ENCODE data around the gene STAMBPL1.
"Not testable (repeated sequence)": the region's sequence is repeated elsewhere in the genome, so short reads cannot be mapped to it uniquely, and the experiment has no call there.

STAMBPL1 gene

DNA sequence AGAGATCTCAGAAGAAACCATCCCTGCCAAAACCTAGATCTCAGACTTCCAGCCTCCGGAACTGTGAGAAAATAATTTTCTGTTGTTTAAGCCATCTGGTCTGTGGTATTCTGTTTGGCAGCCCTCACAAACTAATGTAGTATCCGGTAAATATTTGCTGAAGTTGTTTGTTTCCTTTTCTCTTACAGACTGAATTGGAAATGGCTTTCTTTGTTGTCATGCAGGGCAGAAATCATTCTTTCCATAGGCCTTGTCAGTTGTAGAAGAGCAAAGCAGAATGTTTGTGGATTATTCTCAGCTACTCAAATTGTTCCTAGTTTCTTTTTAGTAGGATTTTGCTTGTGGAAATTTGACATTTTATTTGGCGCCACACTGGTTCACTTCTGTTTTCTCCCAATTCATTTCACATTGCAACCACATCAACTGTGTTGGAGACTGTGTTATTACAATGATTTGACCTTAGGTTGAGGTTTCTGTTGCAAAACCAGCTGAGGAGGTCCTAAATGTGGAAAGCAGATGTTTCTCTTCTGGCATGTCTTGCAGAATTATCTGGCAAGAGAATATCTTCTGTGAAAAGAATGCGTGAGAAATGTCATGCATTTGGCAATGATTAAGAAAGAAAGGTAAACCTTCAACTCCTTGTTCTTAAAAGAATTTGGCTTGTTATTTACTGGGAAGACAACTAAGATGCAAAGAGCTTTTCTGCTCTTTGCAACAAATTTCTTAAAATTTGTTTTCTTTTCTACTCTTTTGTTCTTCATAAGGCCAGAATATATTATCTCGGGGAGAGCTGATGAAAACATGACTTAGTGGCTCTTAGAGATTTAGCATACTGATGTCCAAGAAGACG lies 46.7 kb downstream of the STAMBPL1 start:
- no peak for DNase-seq

DNA sequence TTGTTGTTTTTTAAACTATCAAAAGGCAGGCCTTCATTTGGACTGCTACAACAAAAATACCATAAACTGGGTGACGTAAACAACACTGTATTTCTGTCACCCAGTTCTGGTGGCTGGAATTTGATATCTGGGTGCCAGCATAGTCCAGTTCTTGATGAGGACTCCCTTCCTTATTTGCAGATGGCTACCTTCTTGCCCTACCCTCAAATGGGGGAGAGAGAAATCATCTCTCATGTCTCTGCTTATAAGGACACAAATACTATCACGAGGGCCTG lies 47.3 kb downstream of the STAMBPL1 start:
- DNase-seq = no peak

DNA sequence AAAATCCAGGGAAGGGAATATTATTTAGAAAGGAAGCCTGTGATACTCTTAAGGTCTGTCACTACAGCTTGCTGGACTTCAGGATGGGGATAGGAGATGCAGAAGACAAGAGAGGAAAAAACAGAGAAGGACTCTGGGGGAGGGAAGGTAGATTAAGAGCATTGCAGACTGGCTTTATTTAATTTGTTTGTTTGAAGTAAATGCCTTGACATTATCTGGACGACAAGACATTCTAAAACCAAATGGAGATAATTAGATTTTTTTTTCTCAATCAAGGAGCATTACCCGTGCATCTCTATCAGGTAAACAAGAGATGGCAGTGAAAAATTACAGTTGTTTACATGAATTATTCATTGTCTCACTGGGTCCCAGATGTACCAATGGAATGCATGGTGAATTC lies 48.2 kb downstream of the STAMBPL1 start:
- DNase-seq = no peak

DNA sequence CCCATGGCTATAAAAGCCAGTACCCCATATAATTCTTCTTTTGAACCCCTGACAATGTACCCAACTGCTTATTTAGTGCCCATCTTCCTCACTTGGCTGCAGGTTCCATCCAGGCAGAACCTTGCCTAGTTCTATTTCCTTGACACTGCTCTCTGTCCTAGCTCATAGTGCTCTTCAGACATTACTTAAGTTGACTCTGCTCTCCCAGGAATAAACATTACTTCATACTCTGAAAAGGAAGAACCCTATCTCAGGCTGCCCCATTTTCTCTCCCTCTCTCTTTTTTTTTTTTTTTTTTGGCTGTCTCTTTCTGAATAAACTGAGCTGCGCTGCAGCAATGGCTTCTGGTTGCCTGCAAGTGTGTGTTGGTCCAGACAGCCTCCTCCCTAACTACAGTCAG lies 51.5 kb downstream of the STAMBPL1 start:
- no peak for DNase-seq

DNA sequence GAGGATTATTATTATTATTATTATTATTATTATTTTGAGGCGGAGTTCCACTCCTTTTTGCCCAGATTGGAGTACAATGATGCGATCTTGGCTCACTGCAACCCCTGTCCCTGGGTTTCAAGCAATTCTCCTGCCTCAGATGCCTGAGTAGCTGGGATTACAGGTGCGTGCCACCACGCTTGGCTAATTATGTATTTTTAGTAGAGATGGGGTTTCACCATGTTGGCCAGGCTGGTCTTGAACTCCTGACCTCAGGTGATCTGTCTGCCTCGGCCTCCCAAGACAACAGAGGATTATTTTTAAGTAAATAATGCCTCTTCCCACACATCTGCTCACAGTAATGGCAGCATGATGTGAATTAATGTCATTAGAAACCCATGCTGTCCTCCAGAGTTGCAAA lies 52.0 kb downstream of the STAMBPL1 start:
- not testable (repeated sequence) for DNase-seq

DNA sequence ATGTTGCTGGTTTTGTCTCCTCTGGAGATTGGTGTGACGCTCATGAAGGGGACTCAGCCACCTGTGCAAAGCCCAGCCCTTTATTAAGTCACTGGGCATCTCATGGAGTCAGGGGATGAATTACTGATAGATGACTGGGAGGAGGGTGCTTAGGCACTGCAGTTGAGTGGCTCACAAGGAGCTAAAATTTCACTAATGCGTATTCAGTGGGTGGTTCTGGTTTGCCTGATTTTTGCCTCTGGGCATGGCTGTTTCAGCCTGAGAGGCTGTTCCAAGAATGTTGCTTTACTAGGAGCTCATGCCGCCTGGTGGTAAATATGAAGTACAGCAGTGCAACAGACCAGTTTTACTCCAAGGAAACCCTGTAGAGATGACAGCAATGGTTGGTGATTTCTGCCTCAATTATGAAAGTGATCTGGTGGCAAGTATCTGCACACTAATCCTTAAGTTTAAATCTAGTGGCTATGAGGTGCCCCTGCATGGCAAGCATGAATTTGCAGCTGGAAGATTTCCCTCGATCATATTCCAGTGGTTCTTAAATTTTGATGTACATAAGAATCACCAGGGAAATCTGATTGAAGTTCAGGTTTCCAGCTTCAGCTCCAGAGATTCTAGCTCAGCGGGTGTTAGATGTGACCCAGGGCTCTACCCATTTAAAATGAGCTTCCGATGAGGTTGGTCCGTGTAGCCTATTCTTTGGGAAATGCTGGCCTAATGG lies 52.7 kb downstream of the STAMBPL1 start:
- peak; percentile 35 for DNase-seq

DNA sequence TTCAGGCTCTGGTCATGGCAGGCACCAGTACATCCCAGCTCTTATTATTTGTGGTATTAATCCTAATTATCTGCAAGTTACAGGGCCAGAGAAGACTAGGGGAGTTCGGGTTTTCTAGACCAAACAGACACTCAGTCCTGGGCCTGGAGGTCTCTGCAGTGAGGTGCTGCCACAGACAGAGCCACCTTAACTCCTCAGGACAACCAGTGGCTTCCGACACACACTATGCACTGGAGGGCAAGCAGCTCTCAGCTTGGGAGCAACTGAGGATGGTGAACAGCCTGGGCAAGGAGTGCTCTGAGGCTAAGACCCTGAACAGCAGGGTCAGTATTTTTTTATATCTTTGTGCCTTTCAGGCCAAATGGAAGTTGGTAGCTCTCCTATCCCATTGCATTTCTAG lies 53.5 kb downstream of the STAMBPL1 start:
- DNase-seq = no peak

DNA sequence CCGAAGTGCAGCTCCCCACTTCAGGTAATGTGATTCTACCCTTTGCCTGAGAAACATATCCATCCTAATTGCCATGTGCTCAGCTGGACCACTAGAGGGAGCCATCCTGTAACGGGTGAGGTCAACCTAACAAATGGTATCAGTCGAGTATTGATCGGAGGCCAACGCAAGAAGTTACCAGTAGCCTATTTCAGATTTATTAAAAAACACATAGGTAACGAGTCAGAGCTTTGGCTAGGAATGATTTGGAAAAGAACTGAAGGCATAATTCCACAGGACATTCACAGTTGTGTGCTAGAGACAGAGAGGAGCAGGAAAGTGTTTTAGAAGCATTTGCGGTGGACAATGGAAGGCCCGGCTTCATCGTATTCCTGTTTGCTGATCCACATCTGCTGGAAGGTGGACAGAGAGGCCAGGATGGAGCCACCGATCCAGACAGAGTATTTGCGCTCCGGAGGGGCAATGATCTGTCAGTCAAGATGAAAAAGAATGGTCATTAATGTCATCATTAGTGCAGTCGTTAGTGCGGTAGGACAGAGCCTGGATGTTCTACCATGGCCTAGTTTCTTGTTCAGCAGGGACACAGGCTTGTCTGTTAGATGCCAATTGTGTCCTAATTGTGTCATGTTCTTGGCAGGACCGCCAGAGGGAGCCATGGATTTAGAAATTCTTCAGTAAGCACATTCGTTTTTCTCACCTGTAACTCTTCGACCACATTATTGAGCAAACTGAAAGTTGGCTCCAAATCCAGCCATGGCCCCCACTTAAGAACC lies 55.0 kb downstream of the STAMBPL1 start:
- DNase-seq = peak; percentile 68

DNA sequence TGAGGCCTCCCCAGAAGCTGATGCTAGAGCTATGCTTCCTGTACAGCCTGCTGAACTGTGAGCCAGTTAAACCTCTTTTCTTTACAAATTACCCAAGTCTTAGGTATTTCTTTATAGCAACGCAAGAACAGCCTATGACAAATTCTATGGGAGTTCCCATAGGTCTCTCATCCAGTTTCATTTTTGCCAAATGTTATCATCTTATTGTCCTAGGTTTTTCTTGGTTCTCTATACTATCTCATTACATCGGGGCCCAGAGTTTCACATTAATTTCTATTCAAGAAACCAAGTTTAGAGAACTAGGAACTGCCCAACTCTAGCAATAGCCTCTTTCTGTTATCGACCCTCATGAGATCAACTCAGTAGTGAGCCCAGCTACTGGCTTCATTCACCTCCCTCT lies 56.6 kb downstream of the STAMBPL1 start:
- no peak for DNase-seq

DNA sequence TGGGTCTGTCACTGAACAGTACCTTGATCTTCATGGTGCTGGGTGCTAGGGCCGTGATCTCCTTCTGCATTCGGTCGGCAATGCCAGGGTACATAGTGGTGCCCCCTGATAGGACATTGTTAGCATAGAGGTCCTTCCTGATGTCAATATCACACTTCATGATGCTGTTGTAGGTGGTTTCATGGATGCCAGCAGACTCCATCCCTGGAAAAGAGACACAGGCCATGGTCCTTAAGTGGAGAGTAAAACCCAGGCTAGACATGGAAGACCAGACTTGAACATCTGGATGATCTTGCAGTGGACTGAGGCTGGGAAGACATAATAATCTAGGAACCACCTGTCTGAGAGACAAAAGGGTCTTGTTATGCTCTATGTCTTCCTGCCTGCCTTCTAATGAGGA lies 58.0 kb downstream of the STAMBPL1 start:
- DNase-seq = no peak

DNA sequence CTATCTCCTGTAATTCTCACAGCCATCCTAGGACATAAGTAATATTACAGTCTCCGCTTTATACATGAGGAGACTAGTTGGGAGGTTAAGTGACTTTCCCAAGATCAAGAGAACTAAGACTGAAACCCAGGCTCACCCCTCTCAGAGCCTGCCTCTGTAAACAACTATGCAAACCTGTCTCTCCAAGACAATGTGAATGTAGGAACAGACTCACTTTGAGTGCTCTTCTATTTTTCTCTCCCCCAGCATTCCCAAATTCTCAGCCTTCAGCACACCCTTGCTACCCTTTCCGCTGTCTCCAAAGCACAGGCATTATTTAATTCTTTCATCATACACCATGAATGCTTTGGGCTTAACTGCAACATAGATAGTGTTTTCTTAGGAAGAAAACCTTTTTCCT lies 58.9 kb downstream of the STAMBPL1 start:
- DNase-seq = no peak

DNA sequence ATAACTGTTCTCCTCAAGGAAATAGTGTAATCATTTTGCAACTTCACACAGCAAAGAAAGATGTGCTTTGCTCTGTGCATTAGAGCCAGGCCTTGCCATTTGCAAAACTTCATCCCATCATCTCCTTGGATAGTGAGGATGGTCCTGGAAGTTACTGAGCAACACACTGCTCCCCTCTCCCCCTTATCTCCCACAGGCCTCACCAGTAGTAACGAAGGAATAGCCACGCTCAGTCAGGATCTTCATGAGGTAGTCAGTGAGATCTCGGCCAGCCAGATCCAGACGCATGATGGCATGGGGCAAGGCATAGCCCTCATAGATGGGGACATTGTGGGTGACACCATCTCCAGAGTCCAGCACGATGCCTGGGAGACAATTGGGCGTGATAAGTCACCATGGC lies 61.0 kb downstream of the STAMBPL1 start:
- no peak for DNase-seq

DNA sequence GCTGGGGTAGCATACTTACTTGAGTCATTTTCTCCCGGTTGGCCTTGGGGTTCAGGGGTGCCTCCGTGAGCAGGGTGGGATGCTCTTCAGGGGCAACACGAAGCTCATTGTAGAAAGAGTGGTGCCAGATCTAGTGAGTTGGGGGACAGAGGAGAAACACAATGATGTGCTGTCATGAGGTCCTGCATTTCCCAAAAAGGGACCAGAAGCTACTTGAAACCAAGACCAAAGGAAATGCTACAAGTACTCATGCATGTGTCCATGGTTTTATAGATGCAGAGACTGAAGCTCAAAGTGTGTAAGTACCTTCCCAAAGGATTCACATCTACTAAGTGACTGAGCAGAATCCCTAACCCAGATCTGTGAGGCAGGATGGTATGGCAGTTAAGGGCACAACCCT lies 63.7 kb downstream of the STAMBPL1 start:
- DNase-seq = no peak

DNA sequence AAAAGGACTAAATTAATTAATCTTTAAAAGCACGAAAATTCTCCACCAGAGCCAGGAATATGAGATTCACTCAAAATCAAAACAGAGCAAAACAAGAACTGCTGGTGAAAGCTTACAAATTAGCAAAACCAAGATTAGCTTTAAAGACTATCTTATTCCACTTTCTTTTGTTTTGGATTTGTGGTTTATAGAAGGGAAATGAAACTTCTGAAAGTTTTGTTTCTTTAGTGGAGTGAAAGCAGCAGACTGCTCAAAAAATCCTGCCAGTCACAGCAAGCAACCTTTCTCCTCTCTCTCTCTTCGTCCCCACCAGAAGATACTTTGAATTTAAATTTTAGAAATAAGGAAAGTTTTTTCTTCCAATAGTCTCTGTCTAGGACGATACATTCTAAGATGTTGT lies 64.8 kb downstream of the STAMBPL1 start:
- no peak for DNase-seq

DNA sequence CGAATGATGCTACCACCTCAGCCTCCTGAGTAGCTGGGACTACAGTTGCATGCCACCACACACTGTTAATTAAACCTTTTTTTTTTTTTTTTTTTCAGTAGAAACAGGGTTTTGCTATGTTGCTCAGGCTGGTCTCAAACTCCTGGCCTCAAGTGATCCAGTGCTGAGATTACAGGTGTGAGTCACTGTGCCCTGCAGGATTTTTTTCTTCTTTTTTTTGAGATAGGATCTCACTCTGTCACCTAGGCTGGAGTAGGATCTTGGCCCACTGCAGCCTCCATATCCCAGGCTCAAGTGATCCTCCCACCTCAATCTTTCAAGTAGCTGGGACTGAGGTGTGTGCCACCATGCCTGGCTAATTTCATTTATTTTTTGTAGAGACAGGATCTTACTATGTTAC lies 66.2 kb downstream of the STAMBPL1 start:
- DNase-seq = no peak

DNA sequence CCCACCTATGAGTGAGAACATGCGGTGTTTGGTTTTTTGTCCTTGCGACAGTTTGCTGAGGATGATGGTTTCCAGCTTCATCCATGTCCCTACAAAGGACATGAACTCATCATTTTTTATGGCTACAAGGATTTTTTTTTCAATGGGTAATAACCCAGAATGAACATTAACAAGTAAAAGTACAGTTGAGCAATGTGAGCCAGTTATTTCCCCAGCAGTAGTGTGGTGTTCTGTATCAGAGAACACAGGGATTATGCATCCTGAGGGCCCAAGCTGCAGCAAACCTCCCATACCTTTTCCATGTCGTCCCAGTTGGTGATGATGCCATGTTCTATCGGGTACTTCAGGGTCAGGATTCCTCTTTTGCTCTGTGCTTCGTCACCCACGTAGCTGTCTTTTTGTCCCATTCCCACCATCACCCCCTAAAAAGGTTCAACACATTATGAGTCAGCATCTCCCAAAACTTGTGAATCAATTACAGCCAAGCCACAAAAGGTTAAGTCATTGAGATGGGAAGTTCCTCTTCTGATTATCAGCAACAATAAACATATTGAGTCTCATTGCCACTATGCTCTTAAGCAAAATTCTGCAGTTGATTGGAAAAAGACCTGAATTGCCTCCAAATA lies 67.0 kb downstream of the STAMBPL1 start:
- DNase-seq = no peak

DNA sequence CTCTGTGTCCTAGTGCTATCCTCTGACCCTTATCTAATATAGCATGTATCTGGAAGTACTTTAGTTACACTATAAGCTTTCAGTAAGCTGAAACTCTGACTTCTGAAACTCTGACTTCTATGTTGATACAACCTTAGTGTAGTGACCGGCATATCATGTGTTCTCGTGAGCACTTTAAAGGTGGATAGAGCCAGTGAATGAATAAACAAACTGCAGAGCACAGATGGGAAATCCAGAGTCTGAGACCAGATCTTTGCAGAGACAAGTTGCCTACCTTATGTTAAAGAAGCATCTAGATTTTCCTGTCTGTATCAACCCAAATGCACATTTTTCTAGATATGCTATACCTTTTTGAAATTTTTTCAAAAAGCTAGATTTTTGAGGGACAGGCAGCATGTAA lies 69.0 kb downstream of the STAMBPL1 start:
- DNase-seq = no peak

DNA sequence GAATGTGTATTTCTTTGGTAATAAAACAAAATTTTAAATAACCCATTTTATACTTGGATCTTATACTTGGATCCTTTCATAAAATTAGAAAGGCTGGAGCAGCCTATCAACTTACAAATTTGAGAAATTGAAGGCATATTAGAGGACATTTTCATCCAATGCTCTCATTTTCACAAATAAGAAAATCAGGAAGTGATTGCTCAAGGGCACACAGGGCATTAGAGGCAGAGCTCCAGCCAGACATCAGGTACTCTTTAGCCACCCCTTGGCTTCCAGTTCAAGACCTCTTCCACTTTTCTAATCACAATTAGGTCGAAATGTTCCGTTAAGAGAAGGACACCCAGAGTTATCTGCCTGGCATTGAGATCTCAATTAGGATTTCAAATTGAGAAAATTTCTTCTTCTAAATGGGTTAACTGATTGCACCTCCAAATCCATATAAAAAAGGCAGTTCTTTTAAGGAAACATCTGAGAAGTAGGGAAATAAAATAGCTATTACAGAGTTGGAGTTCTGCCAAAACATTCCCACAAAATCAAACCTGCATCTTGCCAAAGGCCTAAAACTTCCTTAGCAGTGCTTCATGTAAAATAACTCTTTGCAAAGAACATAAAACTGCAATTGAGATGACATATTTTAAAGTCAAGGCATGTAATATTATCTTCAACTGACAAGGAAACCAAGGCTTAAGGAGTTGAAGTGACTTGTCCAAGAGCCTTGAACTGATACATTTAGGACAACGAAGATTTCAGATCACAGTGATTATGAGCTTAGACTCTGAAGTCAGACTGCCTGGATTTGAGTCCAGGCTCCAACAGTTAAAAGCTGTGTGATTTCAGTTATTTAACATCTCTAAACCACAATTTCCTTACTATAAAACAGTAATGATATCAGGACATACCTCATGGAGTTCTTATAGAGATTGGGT lies 70.1 kb downstream of the STAMBPL1 start:
- no peak for DNase-seq

DNA sequence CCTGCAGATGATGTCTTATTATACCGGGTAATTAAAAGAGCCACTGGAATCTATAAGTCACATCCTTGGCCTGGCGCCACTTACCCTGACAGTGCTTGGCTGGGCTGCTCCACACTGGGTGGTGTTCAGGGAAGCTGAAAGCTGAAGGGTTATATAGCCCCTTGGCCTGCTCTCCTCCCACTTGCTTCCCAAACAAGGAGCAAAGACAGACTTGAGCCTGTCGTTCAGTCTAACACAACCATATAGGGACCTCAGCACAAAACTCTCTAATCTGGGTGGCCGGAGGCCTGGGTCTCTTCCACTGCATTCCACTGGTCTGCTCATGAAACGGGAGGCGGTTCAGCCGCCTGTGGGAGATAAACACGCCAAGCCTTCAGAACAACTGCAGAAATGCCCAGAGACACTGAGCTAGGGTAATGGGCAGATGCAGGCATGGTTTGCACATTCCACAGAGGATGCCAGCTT lies 72.6 kb downstream of the STAMBPL1 start, which contains the start of gene ACTA2:
Gene ACTA2, minus strand, starts transcription at position 127 of the 465 bp plus-strand sequence. CDS start 3,843 bp downstream, outside the sequence.
- DNase-seq = no peak

DNA sequence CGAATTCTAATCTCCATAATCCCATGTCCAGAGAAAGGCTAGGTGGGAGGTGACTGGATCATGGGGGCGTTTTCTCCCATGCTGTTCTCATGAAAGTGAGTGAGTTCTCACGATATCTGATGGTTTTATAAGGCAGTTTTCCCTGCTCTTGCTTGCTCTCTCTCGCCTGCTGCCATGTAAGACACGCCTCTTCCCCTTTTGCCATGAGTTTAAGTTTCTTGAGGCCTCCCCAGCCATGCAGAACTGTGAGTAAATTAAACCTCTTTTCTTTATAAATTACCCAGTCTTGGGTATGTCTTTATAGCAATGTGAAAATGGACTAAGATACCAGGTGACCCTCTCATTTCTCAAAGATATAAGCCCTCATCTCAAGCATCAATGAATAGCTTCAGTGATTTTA lies 73.6 kb downstream of the STAMBPL1 start:
- DNase-seq = no peak

DNA sequence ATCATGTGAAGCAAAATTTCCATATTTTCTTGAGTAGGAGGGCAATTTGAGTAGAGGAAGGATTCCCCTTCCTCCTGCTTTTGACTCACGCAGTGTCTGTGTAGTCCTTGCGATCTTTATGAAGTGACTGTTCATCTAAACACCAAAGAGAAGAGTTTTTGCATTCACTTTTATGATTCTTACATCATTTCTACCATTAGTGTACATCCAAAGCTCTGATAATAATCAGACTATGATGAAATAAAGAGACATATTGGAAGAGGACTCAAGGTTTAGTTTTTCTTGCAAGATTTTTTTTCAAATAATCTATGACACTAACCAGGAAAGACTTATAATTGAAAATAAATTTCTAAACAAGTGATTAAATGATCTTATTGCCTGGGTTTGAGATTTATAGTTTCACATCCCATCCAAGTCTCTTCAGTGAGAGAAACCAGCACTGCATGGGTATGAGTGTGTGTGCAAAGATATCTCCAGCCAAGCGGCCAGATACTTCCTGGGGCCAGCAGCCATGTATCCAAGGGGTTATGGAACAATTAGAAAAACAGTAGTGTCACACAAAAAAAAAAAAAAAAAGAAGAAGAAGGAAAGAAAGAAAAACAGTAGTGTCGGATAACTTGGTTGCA lies 74.5 kb downstream of the STAMBPL1 start:
- no peak for DNase-seq

DNA sequence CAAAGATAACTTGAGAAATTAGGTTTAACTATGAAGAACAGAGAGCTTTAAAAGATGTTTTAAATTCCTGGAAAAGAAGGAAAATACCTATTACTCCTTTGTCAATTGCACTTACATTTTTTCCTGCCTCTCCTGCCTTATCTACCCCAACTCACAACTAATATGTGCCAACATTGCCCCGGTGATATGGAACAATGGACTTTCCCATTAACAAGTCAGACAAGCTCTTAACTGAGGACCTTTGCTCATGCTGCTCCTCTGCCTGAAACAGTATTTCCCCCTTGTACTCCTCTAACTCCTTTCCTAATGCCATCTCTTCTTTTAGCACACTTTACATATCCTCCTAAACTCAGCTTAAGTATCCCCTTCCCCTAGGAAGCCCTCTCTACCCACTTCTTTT lies 77.3 kb downstream of the STAMBPL1 start:
- no peak for DNase-seq
